HG03575 (cell line): ENCODE measurements around the gene IGFBP2.

Experiments used
- ATAC-seq: cut with Tn5 transposase; IDR thresholded peaks from one replicate; pipeline ENCODE4 v1.9.1; 2021; ENCODE audit not compliant: unreplicated experiment, insufficient number of reproducible peaks, low FRiP score; ENCODE audit errors: extremely low read depth

Gene IGFBP2

DNA sequence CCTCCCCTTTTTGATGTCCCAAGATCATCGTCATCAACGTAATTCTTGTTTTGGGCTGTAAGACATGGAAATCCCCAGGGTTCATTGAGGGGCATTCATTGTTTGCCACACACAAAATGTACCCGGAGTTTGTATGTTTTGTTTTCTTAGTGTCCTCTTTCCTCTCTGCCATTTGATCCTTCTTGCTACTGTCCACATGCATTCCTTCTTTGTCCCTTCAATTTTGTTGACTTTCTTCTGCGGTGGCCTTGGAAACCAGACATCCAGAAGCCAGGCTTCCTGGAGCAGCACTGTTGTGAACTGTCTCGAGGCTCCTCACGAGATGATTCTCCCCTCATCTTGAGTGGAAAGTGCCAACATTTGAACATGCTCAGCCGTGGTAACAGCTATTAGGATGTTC is 24.8 kb downstream of the IGFBP2 start:
- ATAC-seq = no peak

DNA sequence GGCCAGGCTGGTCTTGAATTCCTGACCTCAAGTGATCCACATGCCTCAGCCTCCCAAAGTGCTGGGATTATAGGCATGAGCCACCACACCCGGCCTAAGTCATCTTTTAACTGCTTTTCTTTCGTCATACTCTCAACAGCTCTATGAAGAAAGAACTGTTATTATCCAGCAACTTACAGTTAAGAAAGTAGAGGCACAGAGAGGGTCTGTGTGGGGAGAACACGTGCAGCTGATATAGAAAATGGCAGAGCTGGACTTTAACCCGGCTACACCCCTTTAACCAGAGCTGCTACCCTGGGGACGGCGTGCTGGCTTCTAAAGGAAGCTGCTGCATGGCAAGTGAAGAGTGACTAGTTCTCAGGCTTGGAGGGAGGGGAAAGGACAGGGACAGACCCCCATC is 25.5 kb downstream of the IGFBP2 start:
- ATAC-seq = no peak

DNA sequence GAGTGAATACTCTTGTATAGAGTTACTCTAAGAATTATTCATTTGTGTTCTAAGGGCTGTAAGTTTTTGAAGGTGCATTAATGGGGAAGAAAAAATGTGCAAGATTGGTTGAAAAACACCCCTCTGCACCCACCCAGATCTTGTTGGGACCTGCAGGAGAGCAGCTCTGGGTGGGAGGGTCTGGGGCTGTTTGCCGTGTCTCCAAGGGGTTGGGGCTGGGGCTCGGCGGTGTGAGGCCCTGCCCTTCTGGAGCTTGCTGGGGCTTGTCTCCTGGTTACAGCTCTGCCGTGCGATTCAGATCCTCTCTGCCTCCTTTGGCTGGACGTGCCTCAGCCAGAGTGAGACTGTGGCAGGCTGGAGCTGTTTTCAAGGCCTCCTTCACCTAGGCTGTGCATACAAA is 26.1 kb downstream of the IGFBP2 start:
- no peak for ATAC-seq

DNA sequence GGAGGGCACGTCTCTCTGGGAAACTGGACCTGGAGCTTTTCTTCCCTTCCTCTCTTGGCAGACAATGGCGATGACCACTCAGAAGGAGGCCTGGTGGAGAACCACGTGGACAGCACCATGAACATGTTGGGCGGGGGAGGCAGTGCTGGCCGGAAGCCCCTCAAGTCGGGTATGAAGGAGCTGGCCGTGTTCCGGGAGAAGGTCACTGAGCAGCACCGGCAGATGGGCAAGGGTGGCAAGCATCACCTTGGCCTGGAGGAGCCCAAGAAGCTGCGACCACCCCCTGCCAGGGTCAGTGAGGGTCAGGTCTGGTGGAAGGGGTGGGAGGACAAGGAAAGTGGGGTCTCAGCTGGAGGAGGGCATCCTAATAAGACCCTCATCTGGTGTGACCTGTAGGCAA is 27.3 kb downstream of the IGFBP2 start:
- no peak for ATAC-seq

DNA sequence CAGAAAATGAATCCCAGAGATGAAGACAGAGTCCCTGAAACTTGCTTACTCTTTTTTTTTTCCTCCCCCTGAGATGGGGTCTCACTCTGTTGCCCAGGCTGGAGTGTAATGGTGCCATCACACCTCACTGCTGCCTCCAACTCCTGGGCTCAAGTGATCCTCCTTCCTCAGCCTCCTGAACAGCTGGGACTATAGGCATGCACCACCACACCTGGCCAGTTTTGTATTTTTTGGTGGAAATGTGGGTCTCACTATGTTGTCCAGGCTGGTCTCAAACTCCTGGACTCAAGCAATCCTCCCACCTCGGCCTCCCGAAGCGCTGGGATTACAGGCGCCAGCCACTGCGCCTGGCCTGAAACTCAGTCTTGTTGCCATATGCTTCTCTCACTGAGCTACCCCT is 27.8 kb downstream of the IGFBP2 start:
- no peak for ATAC-seq

DNA sequence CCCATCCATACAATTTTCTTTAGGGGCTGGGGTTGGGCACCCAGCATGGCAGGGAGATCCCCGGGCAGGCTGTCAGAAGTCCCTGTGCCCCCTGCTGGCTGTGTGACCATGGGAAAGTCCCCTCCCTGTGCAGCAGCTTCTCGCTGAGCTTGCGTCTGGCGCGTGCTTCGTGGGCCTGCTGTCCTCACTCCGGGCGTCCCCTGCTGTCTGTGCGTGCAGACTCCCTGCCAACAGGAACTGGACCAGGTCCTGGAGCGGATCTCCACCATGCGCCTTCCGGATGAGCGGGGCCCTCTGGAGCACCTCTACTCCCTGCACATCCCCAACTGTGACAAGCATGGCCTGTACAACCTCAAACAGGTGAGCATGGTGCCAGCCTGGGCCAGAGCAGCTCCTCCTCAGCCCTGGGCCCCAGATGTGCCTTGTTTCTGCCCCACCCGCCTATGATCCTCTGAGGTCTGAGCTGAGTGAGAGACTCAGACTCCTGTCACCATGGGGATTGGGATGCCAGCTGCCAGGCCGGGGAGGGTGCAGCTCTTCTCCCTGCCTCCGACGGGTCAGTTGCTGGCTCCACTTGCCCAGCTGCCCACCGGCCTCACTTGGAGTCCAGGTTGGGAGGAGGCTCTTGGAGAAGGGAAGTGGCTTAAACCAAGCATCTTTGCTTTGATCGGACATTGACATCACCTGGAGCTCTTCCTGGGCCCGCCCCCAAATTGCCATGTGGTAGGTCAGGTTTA is 28.6 kb downstream of the IGFBP2 start:
- ATAC-seq = no peak

DNA sequence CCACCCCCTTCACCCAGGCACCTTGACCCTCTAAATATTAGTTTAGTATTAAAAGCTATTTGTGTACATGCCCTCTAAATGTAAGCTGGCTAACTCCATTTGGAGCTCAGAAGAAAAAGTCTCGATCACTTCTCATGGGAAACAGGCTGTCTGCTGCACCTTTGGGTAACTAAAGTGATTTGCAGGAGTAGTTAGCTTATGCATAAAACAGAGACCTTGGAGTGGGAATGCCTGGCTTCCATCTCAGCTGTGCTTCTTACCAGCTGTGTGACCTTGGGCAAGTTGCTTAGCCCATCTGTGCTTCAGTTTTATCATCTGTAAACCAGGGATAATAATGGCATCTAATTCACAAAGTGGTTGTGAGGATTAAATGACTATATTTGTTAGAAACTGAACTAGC is 29.9 kb downstream of the IGFBP2 start:
- no peak for ATAC-seq

DNA sequence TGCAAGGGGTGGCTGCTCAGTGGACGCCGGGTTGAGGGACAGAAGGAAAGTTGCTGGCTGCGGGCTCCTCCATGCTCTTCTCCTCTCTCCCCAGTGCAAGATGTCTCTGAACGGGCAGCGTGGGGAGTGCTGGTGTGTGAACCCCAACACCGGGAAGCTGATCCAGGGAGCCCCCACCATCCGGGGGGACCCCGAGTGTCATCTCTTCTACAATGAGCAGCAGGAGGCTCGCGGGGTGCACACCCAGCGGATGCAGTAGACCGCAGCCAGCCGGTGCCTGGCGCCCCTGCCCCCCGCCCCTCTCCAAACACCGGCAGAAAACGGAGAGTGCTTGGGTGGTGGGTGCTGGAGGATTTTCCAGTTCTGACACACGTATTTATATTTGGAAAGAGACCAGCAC is 30.6 kb downstream of the IGFBP2 start:
- ATAC-seq = no peak

DNA sequence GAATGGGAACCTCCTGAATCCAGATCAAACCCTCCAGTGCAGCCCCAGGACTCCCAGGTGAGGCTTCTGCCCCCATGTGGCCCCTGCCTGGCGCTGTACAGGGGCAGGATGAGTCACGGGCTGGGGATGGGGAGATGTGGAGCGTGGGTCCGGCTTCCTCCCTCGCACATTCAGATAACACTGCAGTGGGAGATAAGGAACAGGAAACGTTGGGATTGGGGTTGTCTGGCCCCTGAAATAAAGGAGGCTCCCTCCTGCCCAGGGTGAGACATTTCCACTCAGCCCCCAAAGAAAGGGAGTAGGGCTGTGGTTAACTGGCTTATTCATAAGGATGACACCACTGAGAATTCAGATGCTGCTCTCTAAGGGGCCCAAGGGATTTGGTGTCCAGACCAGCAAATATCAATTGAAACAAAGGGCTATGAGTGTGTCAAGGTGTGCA is 31.4 kb downstream of the IGFBP2 start:
- ATAC-seq = no peak

DNA sequence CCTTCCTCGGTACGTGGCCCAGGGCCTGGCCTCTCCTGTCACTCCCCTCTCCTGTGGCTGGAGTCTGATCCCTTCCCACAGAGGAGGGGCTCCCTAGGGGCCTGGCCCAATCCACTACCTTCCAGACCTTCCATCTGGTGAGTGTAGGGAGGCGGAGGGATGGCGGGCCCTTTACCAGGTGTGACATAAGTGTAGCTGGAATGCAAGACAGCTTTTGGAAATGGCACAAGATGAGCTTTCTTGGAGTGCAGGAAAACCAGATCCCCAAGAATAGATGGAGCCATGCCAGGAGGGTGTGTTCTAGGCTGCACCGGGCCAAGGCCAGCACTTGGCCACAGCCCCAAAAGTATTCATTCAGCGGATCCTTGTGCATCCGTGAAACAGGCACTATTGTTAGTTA is 32.0 kb downstream of the IGFBP2 start:
- no peak for ATAC-seq

DNA sequence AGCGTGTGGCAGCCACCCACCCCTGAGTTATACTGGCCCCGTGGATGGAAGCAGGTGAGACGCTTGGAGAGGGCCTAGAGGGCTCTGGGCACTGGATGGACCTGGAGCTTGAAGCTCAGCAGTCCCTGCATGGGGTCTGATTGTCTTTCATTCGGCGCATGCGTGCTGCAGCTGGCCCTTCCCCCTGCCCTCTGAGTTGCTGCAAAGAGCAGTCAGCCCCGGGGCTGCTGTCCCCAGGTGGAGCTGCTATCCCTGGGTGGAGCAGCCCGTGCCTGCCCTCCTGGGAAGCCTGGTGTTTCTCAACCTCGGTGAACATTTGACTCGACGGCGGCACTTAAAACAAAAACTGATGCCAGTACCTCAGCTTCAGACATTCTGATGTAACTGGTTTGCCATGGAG is 32.5 kb downstream of the IGFBP2 start:
- ATAC-seq = no peak

DNA sequence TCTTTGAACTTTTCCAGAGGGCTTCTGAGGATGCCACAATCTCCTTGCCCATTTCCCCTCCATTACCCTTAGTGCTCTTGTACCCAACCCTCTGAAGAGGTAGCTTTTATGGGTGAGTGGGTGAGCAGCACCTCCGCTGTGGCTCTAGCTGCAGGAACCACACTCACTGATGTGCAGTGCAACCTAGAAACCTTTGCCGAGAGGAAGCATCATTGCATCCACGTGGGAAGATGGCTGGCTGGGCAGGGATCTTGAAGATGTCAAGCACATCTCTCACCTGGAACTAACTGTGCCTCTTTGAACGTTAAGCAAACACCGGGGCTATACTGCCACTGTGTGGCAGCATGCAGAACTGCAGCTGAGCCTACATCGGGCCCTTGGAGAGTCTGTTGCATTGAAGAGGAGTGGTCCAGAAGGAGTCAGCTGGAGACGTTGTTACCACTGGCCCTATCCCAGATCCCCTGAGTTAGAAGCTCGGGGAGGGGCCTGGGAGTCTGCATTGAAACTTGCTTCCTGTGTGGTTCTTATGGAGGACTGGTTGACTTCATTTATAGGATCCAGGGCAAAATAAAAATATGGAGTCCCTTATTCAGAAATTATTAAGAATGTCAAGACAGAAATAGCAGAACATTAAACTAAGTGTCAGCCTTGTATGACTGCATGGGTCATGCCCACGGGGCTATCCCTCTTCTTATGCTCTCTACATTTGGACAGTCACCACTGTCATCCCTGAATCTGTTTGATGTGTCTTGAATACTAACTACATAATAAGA is 33.4 kb downstream of the IGFBP2 start:
- no peak for ATAC-seq

DNA sequence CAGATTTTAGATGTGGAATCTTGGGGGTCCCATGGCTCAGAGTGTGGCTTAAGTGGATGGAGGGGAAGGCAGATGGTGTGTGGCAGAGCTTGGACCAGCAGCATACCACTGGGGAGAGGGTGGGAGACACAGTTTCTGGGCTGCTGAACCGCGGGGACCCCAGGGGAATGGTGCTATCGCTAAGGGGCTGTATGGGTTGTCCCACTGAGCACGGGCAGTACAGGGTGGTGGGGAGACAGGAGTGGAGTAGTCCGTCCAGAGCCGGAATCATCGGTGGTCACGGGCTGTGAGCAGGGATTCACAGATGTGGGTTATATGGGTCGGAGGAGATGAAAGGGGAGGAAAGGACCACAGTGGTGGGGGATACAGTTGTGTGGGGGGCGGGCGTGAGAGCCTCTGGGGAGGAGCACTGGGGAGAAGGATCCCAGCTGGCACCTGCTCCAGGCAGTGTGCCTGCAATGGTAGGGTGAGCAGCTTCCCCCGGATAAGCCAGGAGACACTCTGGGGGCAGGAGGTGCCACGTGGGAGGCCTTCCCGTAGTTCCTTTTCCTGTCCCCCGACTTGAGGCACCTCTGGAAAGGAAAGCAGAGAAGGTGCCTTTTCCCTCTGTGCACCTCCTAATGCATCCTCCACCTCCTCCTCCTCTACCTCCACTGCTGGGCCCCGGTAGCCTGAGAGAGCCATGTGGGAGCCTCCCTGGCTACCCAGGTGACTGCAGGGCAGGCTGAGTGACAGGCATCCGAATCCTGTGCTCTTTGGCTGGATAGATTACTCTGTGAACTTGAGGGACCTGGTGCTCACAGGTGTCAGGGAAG is 37.3 kb downstream of the IGFBP2 start:
- ATAC-seq = no peak

DNA sequence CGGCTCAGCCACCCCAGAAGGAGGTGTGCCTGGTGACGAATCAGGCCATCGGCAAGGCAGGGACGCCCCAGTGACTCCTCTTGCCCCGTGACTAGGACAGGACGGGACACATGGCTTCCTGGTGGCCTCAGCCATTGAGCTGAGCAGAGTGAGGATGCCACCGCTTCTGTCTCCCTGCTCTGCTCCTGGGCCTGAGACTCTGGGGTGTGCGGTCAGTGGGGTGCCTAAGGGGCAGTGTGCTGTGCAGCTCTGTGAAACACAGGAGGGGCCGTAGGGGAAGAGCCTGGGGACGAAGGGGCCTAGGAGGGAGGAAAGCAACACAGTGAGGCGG is 37.8 kb downstream of the IGFBP2 start:
- no peak for ATAC-seq

DNA sequence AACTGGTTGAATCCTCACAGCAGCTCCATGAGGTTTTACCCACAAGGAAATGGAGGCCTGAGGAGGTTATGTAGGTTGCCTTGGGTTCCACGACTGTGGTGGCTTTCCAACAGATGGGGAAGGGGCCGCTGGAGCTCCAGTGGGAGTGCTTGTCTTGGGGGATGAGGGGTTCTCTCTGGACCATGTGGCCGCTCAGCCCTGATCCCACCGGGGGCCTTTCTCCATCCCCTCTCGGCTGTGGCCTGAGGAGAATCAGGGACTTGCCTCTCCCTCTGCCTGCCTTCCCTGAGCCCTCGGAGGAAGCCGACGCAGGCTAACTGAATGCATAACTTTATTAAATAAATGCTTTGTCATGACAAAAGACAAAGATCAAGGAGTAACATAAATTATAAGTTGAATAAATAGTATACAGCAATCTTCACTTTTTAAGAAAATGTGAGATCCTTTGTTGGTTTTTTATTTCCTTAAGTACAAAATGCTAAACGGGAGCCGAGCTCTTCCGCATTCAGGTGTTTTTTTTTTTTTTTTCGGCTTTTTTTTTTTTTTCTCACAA is 38.6 kb downstream of the IGFBP2 start:
- no peak for ATAC-seq

DNA sequence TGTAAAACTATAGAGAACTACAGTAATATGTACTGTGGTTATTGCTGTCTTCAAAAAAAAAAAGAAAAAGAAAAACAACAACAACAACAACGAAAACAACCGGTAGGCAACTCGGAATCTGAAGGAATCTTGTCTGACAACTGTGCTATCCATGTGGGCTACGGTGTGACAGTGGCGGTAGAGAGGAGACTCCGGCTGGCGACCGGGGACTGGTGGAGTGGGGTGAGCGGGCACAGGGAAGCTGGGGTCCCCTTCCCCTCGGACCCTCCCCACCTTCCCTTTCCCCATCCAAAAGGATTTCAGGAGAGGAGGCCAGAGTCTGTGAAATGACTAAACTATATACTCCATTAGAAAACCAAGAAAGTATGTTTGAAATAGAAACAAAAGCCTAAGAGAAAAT is 39.2 kb downstream of the IGFBP2 start:
- no peak for ATAC-seq

DNA sequence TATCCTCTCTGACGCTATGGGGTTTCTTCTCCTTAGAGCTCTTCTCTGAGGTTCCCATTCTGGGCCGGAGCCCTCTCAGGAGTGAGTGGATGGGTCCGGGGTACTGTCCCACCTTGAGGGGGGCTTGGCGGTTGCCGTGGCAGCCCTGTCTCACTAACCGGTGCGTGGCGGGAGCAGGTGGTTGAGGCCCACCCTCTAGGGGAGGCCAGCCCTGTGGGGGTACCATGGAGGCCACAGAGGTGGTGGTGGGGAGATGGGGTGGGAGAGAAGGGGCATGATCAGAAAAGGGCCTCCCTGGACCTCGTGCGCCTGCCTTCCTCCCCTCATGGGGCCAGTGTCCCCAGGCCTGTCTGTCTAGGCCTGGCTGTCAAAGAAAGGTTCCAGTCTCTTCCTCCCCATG is 39.8 kb downstream of the IGFBP2 start:
- no peak for ATAC-seq

DNA sequence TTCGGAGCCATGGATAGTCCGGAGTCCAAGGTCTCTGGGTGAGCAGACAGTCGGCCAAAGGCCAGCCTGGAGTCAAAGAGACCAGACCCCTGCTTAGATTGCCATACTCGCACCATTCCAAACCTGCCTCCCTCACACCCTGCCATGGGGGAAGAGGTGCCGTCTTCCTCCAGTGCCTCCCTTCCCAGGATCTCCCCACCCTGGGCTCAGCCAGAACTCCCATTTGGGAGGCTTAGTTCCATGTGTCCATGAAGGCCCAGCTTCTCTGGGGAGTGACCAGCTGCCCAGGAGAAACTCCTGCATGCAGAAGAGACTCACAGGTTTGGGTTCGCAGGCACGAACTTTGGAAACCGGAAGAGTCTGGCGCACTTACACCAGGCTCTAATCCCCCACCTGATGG is 40.4 kb downstream of the IGFBP2 start:
- ATAC-seq = no peak

DNA sequence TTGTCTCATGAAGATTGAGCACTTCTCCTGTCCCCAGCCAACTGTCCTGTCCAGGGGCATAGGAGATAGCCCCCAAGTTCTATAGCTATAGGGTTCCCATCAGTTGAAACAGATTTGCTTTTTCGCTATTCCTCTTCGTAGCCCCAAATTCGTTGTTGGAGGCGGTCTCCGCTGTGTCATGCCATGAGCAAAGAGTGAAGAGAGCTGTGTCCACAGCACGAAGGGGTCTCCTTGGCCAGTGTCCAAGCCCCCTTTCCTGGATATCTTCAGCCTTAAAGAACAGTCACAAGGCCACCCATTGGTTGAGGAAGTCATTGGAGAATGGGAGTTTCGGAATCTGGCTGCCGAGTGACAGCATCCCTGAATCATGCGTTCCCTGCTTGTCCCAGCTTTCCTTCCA is 41.2 kb downstream of the IGFBP2 start:
- no peak for ATAC-seq

DNA sequence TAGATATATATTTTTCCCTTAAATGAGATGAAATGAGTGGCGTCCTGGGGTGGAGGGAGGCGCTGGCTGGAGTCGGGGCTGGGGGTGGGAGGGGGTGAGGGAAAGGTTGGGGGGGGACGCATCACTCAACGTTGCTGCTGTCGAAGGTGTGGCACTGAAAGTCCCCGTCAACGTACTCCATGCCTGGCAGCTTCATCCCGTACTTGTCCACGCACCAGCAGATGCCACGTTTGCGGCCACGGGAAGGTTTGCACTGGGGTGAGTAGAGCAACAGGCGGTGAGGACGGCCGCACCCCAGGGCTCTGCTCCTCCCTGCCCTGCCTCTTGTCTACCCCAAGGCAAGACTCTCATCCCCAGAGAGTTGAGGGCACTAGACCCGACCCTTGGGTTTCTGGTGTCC is 43.4 kb downstream of the IGFBP2 start:
- no peak for ATAC-seq
